PC-9 (cell line): ENCODE measurements around the gene TSFM.

Experiments used
- CTCF ChIP-seq: fragments of 200-600 bp; sonication (generic); conservative IDR thresholded peaks from 2 replicates; pipeline ENCODE4 v1.6.1; 2017; ENCODE audit warnings: mixed run types, antibody characterized with exemption, mild to moderate bottlenecking, moderate library complexity
- EZH2 ChIP-seq: fragments of 200-600 bp; sonication (generic); IDR thresholded peaks from 2 replicates; pipeline ENCODE4 v1.8.0; 2017; ENCODE audit warnings: antibody characterized with exemption, low read depth

GRCh38 chr12:57767876-57768275, 14.7 kb upstream of the TSFM start:
- no peak for TF ChIP-seq CTCF
- TF ChIP-seq EZH2 = no peak
